Adrenal gland (tissue), 5 donors: ENCODE data around the gene NANOG.

ENCODE experiments used
- POLR2A ChIP-seq, 2 donors: fragments of 450-650 bp; IDR thresholded peaks; one replicate each; pipeline ENCODE4 v1.6.1; 2017; ENCODE audit warnings: antibody characterized with exemption in 2 of 2, mild to moderate bottlenecking in 2 of 2, moderate library complexity in 1 of 2
- TF ChIP-seq, protein P1 (sequence below), 6 experiments: fragments of 450-650 bp in 4 of 6; fragments of 200-600 bp in 2 of 6; sonication (generic) in 1 of 6; IDR thresholded peaks; 1 replicate in 5 of 6; 2 replicates in 1 of 6; pipeline versions ENCODE4 v1.5.1 to v1.8.0; 2016 to 2021; ENCODE audit warnings: antibody characterized with exemption in 6 of 6, mild to moderate bottlenecking in 2 of 6, moderate library complexity in 1 of 6
- donor health status: DM: no; HTN: no; CAD: no.

DNA sequence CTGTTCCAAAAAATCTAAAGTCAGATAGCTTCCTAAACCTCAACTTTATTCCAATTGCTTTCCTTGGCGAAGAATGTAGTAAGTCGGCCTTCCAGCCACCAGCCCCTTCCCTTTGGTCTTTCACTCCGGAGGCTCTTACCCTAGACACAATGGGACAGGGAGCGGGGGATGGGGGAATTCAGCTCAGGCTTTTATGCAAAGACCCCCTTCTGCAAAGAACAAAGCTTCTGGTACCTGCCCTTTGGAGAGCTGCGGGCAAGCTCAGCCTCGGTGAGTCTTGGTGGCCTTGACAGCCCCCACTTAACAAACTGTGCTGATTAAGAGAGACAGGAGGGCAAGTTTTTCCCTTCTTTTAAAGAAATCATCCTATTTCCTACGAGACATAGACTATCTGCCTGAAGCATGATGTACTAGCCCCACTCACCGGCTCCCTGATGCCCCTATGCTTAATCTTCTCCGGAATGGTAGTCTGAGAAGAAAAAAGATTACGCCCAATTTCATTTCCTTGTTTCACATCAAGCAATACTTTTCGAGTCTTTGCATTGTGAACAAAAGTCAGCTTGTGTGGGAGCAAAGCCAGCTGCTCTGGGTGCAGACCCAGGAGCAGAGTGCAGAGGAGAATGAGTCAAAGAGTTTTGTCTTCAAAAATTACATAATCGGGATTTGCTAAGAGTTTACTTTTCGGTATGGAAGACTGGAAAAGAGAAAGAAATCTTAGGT lies 1.5 kb upstream of the NANOG start:
- TF ChIP-seq, protein P1, sequence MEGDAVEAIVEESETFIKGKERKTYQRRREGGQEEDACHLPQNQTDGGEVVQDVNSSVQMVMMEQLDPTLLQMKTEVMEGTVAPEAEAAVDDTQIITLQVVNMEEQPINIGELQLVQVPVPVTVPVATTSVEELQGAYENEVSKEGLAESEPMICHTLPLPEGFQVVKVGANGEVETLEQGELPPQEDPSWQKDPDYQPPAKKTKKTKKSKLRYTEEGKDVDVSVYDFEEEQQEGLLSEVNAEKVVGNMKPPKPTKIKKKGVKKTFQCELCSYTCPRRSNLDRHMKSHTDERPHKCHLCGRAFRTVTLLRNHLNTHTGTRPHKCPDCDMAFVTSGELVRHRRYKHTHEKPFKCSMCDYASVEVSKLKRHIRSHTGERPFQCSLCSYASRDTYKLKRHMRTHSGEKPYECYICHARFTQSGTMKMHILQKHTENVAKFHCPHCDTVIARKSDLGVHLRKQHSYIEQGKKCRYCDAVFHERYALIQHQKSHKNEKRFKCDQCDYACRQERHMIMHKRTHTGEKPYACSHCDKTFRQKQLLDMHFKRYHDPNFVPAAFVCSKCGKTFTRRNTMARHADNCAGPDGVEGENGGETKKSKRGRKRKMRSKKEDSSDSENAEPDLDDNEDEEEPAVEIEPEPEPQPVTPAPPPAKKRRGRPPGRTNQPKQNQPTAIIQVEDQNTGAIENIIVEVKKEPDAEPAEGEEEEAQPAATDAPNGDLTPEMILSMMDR (IDR thresholded peaks at IDR 0.05): no peak
- TF ChIP-seq POLR2A (IDR thresholded peaks at IDR 0.05): no peak
